ENCODE results near the gene MSANTD1.

DNA sequence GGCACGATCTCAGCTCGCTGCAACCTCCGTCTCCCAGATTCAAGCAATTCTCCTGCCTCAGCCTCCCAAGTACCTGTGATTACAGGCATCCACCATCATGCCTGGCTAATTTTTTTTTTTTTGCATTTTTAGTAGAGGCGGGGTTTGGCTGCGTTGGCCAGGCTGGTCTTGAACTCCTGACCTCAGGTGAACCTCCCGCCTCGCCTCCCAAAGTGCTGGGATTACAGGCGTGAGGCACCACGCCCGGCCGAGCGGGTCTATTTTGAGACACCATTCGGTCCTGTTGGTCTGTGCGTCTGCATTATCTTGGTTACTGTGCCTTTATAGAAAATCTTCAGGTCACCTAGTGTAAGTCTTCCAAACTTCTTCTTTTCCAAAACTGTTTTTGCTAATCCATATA, 22.2 kb downstream of the MSANTD1 start:
- TF ChIP-seq, protein P1, sequence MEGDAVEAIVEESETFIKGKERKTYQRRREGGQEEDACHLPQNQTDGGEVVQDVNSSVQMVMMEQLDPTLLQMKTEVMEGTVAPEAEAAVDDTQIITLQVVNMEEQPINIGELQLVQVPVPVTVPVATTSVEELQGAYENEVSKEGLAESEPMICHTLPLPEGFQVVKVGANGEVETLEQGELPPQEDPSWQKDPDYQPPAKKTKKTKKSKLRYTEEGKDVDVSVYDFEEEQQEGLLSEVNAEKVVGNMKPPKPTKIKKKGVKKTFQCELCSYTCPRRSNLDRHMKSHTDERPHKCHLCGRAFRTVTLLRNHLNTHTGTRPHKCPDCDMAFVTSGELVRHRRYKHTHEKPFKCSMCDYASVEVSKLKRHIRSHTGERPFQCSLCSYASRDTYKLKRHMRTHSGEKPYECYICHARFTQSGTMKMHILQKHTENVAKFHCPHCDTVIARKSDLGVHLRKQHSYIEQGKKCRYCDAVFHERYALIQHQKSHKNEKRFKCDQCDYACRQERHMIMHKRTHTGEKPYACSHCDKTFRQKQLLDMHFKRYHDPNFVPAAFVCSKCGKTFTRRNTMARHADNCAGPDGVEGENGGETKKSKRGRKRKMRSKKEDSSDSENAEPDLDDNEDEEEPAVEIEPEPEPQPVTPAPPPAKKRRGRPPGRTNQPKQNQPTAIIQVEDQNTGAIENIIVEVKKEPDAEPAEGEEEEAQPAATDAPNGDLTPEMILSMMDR (conservative IDR thresholded peaks at IDR 0.05; ENCODE audit: low read depth, low read length) = no peak
- no peak for TF ChIP-seq EZH2 (IDR thresholded peaks at IDR 0.05; ENCODE audit: low read length, unreplicated experiment)

All from PC-3 (cell line).